HG02884 (cell line): ENCODE results near the gene WWTR1.

Experiments used
- ATAC-seq: cut with Tn5 transposase; IDR thresholded peaks from one replicate; pipeline ENCODE4 v1.9.1; 2021; ENCODE audit warnings: mild to moderate bottlenecking, moderate library complexity; ENCODE audit not compliant: unreplicated experiment

Gene WWTR1

GRCh38 chr3:149571381-149571780, 86.4 kb downstream of the WWTR1 start:
- ATAC-seq, result no peak

- ATAC-seq, result no peak
Observed at GRCh38 chr3:149570016-149570415, 87.8 kb downstream of the WWTR1 start.

GRCh38 chr3:149567381-149567780, 90.4 kb downstream of the WWTR1 start:
- no peak for ATAC-seq

GRCh38 chr3:149566292-149566975, 91.4 kb downstream of the WWTR1 start:
- no peak for ATAC-seq

GRCh38 chr3:149564079-149564478, 93.7 kb downstream of the WWTR1 start:
- no peak for ATAC-seq

GRCh38 chr3:149563114-149563513, 94.7 kb downstream of the WWTR1 start:
- ATAC-seq, result no peak

GRCh38 chr3:149560617-149561016, 97.2 kb downstream of the WWTR1 start:
- ATAC-seq, result no peak

GRCh38 chr3:149560001-149560400, 97.8 kb downstream of the WWTR1 start:
- ATAC-seq, result no peak

GRCh38 chr3:149559525-149559924, 98.3 kb downstream of the WWTR1 start:
- no peak for ATAC-seq

GRCh38 chr3:149555927-149556326, 101.9 kb downstream of the WWTR1 start:
- ATAC-seq, result no peak

- ATAC-seq, result no peak
Observed at GRCh38 chr3:149554826-149555225, 103.0 kb downstream of the WWTR1 start.

- no peak for ATAC-seq
Observed at GRCh38 chr3:149553781-149554451, 103.9 kb downstream of the WWTR1 start.

- ATAC-seq, result no peak
Observed at GRCh38 chr3:149552700-149553099, 105.1 kb downstream of the WWTR1 start.

GRCh38 chr3:149551500-149551899, 106.3 kb downstream of the WWTR1 start:
- no peak for ATAC-seq

- ATAC-seq, result no peak
Observed at GRCh38 chr3:149548669-149549065, 109.2 kb downstream of the WWTR1 start.

- ATAC-seq, result no peak
Observed at GRCh38 chr3:149547954-149548668, 109.7 kb downstream of the WWTR1 start.

GRCh38 chr3:149547413-149547812, 110.4 kb downstream of the WWTR1 start:
- ATAC-seq, result no peak

GRCh38 chr3:149545049-149545448, 112.8 kb downstream of the WWTR1 start:
- ATAC-seq, result no peak

GRCh38 chr3:149542375-149543312, 115.2 kb downstream of the WWTR1 start:
- ATAC-seq, result no peak

- ATAC-seq, result no peak
Observed at GRCh38 chr3:149541091-149541491, 116.7 kb downstream of the WWTR1 start.

GRCh38 chr3:149538371-149538770, 119.5 kb downstream of the WWTR1 start:
- no peak for ATAC-seq
